Type B pancreatic cell (in vitro differentiated cells): ENCODE measurements around the gene S100A1. TPM values are rescaled to one million over a fixed set of nuclear protein-coding genes. Genes with fewer than 3 reads are reported as not detected.

Experiments
- DNase-seq: peaks from one replicate; pipeline ENCODE4 v3.0.0; 2021; ENCODE audit warnings: mixed read lengths; ENCODE audit not compliant: unreplicated experiment; ENCODE audit errors: extremely low spot score
- H3K27ac Mint-ChIP-seq: 2 replicates; pipeline ENCODE4 v1.8.0; 2021; ENCODE audit warnings: mild to moderate bottlenecking, mixed read lengths
- H3K27me3 Mint-ChIP-seq: 2 replicates; pipeline ENCODE4 v1.8.0; 2021; ENCODE audit warnings: mixed read lengths
- H3K36me3 Mint-ChIP-seq: 2 replicates; pipeline ENCODE4 v1.8.0; 2021; ENCODE audit warnings: mixed read lengths
- H3K4me1 Mint-ChIP-seq: one replicate; pipeline ENCODE4 v1.8.0; 2021; ENCODE audit warnings: mixed read lengths; ENCODE audit not compliant: unreplicated experiment
- H3K4me3 Mint-ChIP-seq: 2 replicates; pipeline ENCODE4 v1.8.0; 2021; ENCODE audit warnings: mild to moderate bottlenecking, mixed read lengths
- H3K9me3 Mint-ChIP-seq: 2 replicates; pipeline ENCODE4 v1.8.0; 2021; ENCODE audit warnings: mixed read lengths
- CTCF ChIP-seq: fragments of 200-600 bp; sonication (generic); conservative IDR thresholded peaks from 2 replicates; pipeline ENCODE4 v1.5.0; 2021; ENCODE audit warnings: antibody characterized with exemption, mild to moderate bottlenecking
- total RNA-seq: library from RNA; stranded (reverse); gene quantifications from 2 replicates; pipeline ENCODE4 v1.2.1, GENCODE V29; 2021; ENCODE audit warnings: low replicate concordance

The S100A1 gene
- total RNA-seq, 1 donor from 2014 or later = 0.97 TPM

- H3K27me3 Mint-ChIP-seq = no peaks in the 10 kb centered on the region
- peaks cover 30% of the 10 kb centered on the region for H3K4me1 Mint-ChIP-seq
- TF ChIP-seq CTCF = peak; percentile 87
- no peaks in the 10 kb centered on the region for H3K9me3 Mint-ChIP-seq
- peaks cover 12% of the 10 kb centered on the region for H3K36me3 Mint-ChIP-seq
- peak; percentile 89 for DNase-seq
- H3K4me3 Mint-ChIP-seq = peak within 1 kb of the TSS; percentile 95
- H3K27ac Mint-ChIP-seq = peak within 1 kb of the TSS; percentile 98
These were observed 1.1 kb upstream of the S100A1 start, which contains the start of gene S100A13 for GRCh38 chr1:153626904-153627714. Gene S100A13 (minus strand): TSS chr1:153627505. CDS start chr1:153626472, 1,033 bp downstream.

GRCh38 chr1:153628638-153629342, 556 bp downstream of the S100A1 start:
- TF ChIP-seq CTCF = no peak
- Mint-ChIP-seq H3K27me3 (no peaks in the 10 kb centered on the region), H3K4me3 (no peak overlapping the region), H3K36me3 (peaks cover 16% of the 10 kb centered on the region), H3K4me1 (peaks cover 38% of the 10 kb centered on the region), H3K9me3 (peaks cover 3% of the 10 kb centered on the region), H3K27ac (no peak overlapping the region)
- DNase-seq = no peak

DNA sequence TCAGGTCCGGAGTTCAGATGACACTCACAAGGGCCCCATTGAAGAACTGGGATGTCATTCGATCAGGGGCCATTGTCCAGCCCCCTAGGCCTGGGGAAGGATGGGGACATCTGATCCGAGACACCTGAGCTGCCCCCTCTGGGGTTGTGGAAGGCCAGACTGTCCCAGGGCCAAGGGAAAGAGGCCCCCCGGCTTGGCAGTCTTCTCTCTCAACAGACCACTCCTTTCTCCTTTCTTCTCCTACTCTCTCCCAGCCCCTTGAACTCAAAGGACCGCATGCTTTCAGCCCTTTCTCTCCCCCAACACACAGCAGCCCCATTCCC, 1.1 kb downstream of the S100A1 start:
- no peak overlapping the region for H3K4me3 Mint-ChIP-seq
- no peaks in the 10 kb centered on the region for H3K27me3 Mint-ChIP-seq
- no peak for DNase-seq
- H3K36me3 Mint-ChIP-seq = peaks cover 15% of the 10 kb centered on the region
- H3K27ac Mint-ChIP-seq = no peak overlapping the region
- H3K4me1 Mint-ChIP-seq = peaks cover 36% of the 10 kb centered on the region
- TF ChIP-seq CTCF = no peak
- H3K9me3 Mint-ChIP-seq = peaks cover 3% of the 10 kb centered on the region

DNA sequence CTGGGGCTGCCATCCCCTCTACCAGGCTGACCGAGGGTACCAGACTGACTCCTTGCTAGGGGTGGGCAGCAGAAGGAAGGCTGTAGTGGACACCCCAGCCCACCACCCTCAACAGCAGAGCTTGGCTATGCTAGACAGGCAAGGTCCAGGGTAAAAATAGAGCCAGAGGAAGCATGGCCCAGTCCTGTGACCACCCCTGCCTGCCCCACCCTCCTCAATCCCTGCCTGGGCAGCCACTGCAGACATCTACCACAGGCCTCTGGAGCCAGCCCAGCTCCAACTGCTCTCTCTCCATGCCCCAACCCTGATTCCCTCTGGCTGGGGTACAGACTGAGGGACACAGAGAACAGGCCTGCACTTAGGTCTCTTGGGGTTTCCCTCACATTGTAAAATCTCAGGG, 1.7 kb downstream of the S100A1 start:
- Mint-ChIP-seq H3K4me3 (no peak overlapping the region), H3K4me1 (peaks cover 38% of the 10 kb centered on the region), H3K27me3 (no peaks in the 10 kb centered on the region), H3K36me3 (peaks cover 17% of the 10 kb centered on the region), H3K9me3 (peaks cover 3% of the 10 kb centered on the region), H3K27ac (no peak overlapping the region)
- no peak for DNase-seq
- no peak for TF ChIP-seq CTCF

GRCh38 chr1:153630384-153630783, 2.1 kb downstream of the S100A1 start:
- DNase-seq = no peak
- H3K4me1 Mint-ChIP-seq = peaks cover 37% of the 10 kb centered on the region
- H3K9me3 Mint-ChIP-seq = peaks cover 3% of the 10 kb centered on the region
- no peaks in the 10 kb centered on the region for H3K27me3 Mint-ChIP-seq
- H3K4me3 Mint-ChIP-seq = no peak overlapping the region
- no peak overlapping the region for H3K27ac Mint-ChIP-seq
- TF ChIP-seq CTCF = no peak
- H3K36me3 Mint-ChIP-seq = peaks cover 17% of the 10 kb centered on the region
